Fibroblast of lung (primary cell): ENCODE results near the gene F13B. TPM values are rescaled to one million over a fixed set of nuclear protein-coding genes. Genes with fewer than 3 reads are reported as not detected.

Experiments
- DNase-seq, 2 donors: peaks; one replicate each; pipeline versions ENCODE4 v3.0.0 to v3.0.0-alpha.2; 2010; ENCODE audit warnings: low read depth in 2 of 2
- H2AFZ ChIP-seq: 2 replicates; pipeline ENCODE4 v1.5.1; 2012; ENCODE audit warnings: low read length, control low read depth, inconsistent platforms
- H3K27ac ChIP-seq: 2 replicates; pipeline ENCODE4 v1.5.1; 2011; ENCODE audit warnings: low read length, control low read depth; ENCODE audit not compliant: insufficient read depth
- H3K27me3 ChIP-seq: 2 replicates; pipeline ENCODE4 v1.5.1; 2011; ENCODE audit warnings: mild to moderate bottlenecking, low read length; ENCODE audit not compliant: control insufficient read depth, insufficient read depth
- H3K36me3 ChIP-seq: 2 replicates; pipeline ENCODE4 v1.5.1; 2011; ENCODE audit warnings: low read length; ENCODE audit not compliant: control insufficient read depth, insufficient read depth
- H3K4me1 ChIP-seq: 2 replicates; pipeline ENCODE4 v1.5.1; 2011; ENCODE audit warnings: low read length; ENCODE audit not compliant: control insufficient read depth, insufficient read depth; ENCODE audit errors: extremely low read depth
- H3K4me2 ChIP-seq: 2 replicates; pipeline ENCODE4 v1.5.1; 2011; ENCODE audit warnings: low read length, control low read depth; ENCODE audit not compliant: insufficient read depth; ENCODE audit errors: extremely low read depth
- H3K4me3 ChIP-seq, 4 experiments: fragments of 200-600 bp in 1 of 4; sonication (generic) in 1 of 4; replicated peaks in 1 of 4; 2 replicates each; pipeline ENCODE4 v1.5.1; 2011 to 2016; ENCODE audit warnings: low read length in 4 of 4, low read depth in 3 of 4, mild to moderate bottlenecking in 3 of 4, control low read depth in 2 of 4, inconsistent platforms in 1 of 4, mixed read lengths in 1 of 4; ENCODE audit not compliant: insufficient read depth in 1 of 4; ENCODE audit errors: control extremely low read depth in 1 of 4
- H3K79me2 ChIP-seq: 2 replicates; pipeline ENCODE4 v1.5.1; 2012; ENCODE audit warnings: mild to moderate bottlenecking, low read length, inconsistent platforms; ENCODE audit not compliant: control insufficient read depth, insufficient read depth
- H3K9ac ChIP-seq: 2 replicates; pipeline ENCODE4 v1.5.1; 2011; ENCODE audit warnings: mild to moderate bottlenecking, low read length, control low read depth; ENCODE audit not compliant: insufficient read depth
- H3K9me3 ChIP-seq: 2 replicates; pipeline ENCODE4 v1.5.1; 2012; ENCODE audit warnings: low read depth, low read length; ENCODE audit not compliant: control insufficient read depth, insufficient read depth
- H4K20me1 ChIP-seq: 2 replicates; pipeline ENCODE4 v1.5.1; 2011; ENCODE audit warnings: low read length; ENCODE audit not compliant: control insufficient read depth, insufficient read depth; ENCODE audit errors: extremely low read depth
- EZH2 ChIP-seq: IDR thresholded peaks from 2 replicates; pipeline ENCODE4 v1.5.1; 2012; ENCODE audit warnings: low read length, control low read depth, mild to moderate bottlenecking; ENCODE audit errors: missing control alignments
- polyA plus RNA-seq, 2 donors: library from polyadenylated mRNA; depleted of rRNA in 1 of 2; stranded (reverse) in 1 of 2; unstranded in 1 of 2; fragments of >200 nt; gene quantifications; 2 replicates each; pipeline ENCODE4 v1.2.1, GENCODE V29; 2011 to 2012; ENCODE audit warnings: missing spikeins in 1 of 2
- total RNA-seq: library from RNA; depleted of rRNA; stranded (reverse); fragments of >200 nt; gene quantifications from 2 replicates; pipeline ENCODE4 v1.2.1, GENCODE V29; 2014
- TF ChIP-seq, protein P1 (sequence below), 2 donors: IDR thresholded peaks in 1 of 2; conservative IDR thresholded peaks in 1 of 2; 1 replicate in 1 of 2; 2 replicates in 1 of 2; pipeline ENCODE4 v1.5.1; 2011 to 2012; ENCODE audit warnings: low read length in 2 of 2, control low read depth in 1 of 2, inconsistent platforms in 1 of 2, low read depth in 1 of 2, mild to moderate bottlenecking in 1 of 2

The F13B gene
- total and polyA plus RNA-seq, 2 donors (not counting 1 experiment from before 2014, with no cell fraction given): not detected

DNA sequence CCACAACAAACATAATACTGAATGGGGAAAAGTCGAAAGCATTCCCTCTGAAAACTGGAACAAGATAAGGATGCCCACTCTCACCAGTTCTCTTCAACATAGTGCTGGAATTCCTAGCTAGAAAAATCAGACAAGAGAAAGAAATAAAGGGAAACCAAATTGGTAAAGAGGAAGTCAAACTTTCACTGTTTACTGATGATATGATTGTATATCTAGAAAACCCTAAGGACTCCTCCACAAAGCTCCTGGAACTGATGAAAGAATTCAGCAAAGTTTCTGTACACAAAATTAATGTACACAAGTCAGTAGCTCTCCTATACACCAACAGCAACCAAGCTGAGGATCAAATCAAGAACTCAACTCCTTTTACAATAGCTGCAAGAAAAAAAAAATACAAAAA is 6.9 kb upstream of the F13B start:
- TF ChIP-seq EZH2: no peak
- TF ChIP-seq, protein P1, sequence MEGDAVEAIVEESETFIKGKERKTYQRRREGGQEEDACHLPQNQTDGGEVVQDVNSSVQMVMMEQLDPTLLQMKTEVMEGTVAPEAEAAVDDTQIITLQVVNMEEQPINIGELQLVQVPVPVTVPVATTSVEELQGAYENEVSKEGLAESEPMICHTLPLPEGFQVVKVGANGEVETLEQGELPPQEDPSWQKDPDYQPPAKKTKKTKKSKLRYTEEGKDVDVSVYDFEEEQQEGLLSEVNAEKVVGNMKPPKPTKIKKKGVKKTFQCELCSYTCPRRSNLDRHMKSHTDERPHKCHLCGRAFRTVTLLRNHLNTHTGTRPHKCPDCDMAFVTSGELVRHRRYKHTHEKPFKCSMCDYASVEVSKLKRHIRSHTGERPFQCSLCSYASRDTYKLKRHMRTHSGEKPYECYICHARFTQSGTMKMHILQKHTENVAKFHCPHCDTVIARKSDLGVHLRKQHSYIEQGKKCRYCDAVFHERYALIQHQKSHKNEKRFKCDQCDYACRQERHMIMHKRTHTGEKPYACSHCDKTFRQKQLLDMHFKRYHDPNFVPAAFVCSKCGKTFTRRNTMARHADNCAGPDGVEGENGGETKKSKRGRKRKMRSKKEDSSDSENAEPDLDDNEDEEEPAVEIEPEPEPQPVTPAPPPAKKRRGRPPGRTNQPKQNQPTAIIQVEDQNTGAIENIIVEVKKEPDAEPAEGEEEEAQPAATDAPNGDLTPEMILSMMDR (conservative IDR thresholded peaks at IDR 0.05 in 1 of 2, IDR thresholded peaks at IDR 0.05 in 1 of 2; ENCODE audit: low read depth in 1 of 2, low read length in 2 of 2): no peak
- no peaks in the 10 kb centered on the region for H3K4me1 ChIP-seq
- no peak for DNase-seq
- H3K9ac ChIP-seq: no peak overlapping the region
- H2AFZ ChIP-seq: no peak overlapping the region
- no peaks in the 10 kb centered on the region for H3K27me3 ChIP-seq
- no peak overlapping the region for H3K4me2 ChIP-seq
- H3K4me3 ChIP-seq: no peak overlapping the region
- no peaks in the 10 kb centered on the region for H3K79me2 ChIP-seq
- H3K9me3 ChIP-seq: no peaks in the 10 kb centered on the region
- H3K36me3 ChIP-seq: no peaks in the 10 kb centered on the region
- no peaks in the 10 kb centered on the region for H4K20me1 ChIP-seq
- no peak overlapping the region for H3K27ac ChIP-seq

- no peak for DNase-seq
- Histone ChIP-seq H3K4me1 (no peaks in the 10 kb centered on the region), H3K36me3 (no peaks in the 10 kb centered on the region), H3K9ac (no peak overlapping the region), H4K20me1 (no peaks in the 10 kb centered on the region), H2AFZ (no peak overlapping the region), H3K27me3 (no peaks in the 10 kb centered on the region), H3K79me2 (no peaks in the 10 kb centered on the region), H3K4me2 (no peak overlapping the region), H3K4me3 (no peak overlapping the region), H3K27ac (no peak overlapping the region), H3K9me3 (no peaks in the 10 kb centered on the region)
- TF ChIP-seq, protein P1 (conservative IDR thresholded peaks at IDR 0.05 in 1 of 2, IDR thresholded peaks at IDR 0.05 in 1 of 2; ENCODE audit: low read depth in 1 of 2, low read length in 2 of 2): no peak
- TF ChIP-seq EZH2: no peak
These were observed 378 bp upstream of the F13B start for GRCh38 chr1:197067457-197067818.

DNA sequence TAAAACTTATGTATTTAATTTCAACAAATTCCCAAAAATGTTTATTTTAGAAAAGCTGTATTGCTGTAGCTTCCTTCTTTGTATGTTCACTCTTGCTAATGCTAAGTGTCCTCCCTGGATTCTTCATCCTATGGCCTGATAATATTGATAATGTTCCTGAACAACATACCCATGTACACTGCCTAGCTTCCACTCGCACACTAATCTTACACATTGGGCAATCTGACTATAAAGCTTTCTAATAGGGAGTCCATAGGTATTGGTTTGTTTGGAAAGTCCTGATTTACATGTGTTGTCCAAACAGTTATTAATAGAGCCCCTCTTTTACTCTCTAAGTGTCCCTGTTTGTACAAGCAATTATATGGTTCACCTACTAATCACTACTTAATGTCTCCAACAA is 783 bp downstream of the F13B start:
- Histone ChIP-seq H4K20me1 (no peaks in the 10 kb centered on the region), H3K9me3 (no peaks in the 10 kb centered on the region), H3K27ac (no peak overlapping the region), H3K36me3 (no peaks in the 10 kb centered on the region), H3K79me2 (no peaks in the 10 kb centered on the region), H2AFZ (no peak overlapping the region), H3K4me1 (no peaks in the 10 kb centered on the region), H3K9ac (no peak overlapping the region), H3K4me3 (no peak overlapping the region), H3K27me3 (no peaks in the 10 kb centered on the region), H3K4me2 (no peak overlapping the region)
- no peak for DNase-seq
- TF ChIP-seq, protein P1 (conservative IDR thresholded peaks at IDR 0.05 in 1 of 2, IDR thresholded peaks at IDR 0.05 in 1 of 2; ENCODE audit: low read depth in 1 of 2, low read length in 2 of 2): no peak
- TF ChIP-seq EZH2: no peak
